HG03095 (cell line): ENCODE measurements around the gene ZFPL1.
A peak's percentile ranks its signal among the peaks of the same experiment; 100 is the strongest.

Source experiments
- ATAC-seq: cut with Tn5 transposase; IDR thresholded peaks from one replicate; pipeline ENCODE4 v1.9.1; 2021; ENCODE audit warnings: moderate library complexity; ENCODE audit not compliant: unreplicated experiment

Gene ZFPL1

GRCh38 chr11:65083834-65084597 lies at the start of gene ZFPL1, which contains the start of gene CDCA5:
TSS of gene ZFPL1 (plus strand) at chr11:65084222. CDS start at chr11:65084699, 477 bp downstream.
TSS of gene CDCA5 (minus strand) at chr11:65084040. CDS start at chr11:65083978, 62 bp downstream.
- no peak for ATAC-seq

GRCh38 chr11:65034423-65034822 lies 49.6 kb upstream of the ZFPL1 start:
- ATAC-seq: no peak

GRCh38 chr11:65035579-65035978 lies 48.4 kb upstream of the ZFPL1 start:
- ATAC-seq: no peak

- no peak for ATAC-seq
Observed at GRCh38 chr11:65036931-65037330, 47.1 kb upstream of the ZFPL1 start.

GRCh38 chr11:65040520-65040846 lies 43.5 kb upstream of the ZFPL1 start:
- ATAC-seq: no peak

- peak; percentile 76 for ATAC-seq
Observed at GRCh38 chr11:65040847-65041622, 43.0 kb upstream of the ZFPL1 start, which contains the start of gene SAC3D1. TSS of gene SAC3D1 (plus strand) at chr11:65041210. CDS start at chr11:65041293, 83 bp downstream.

GRCh38 chr11:65042891-65043290 lies 41.1 kb upstream of the ZFPL1 start:
- no peak for ATAC-seq

GRCh38 chr11:65043881-65044501 lies 40.0 kb upstream of the ZFPL1 start:
- ATAC-seq: no peak

- no peak for ATAC-seq
Observed at GRCh38 chr11:65045061-65045460, 39.0 kb upstream of the ZFPL1 start.

- ATAC-seq: no peak
Observed at GRCh38 chr11:65045728-65046127, 38.3 kb upstream of the ZFPL1 start.

- ATAC-seq: no peak
Observed at GRCh38 chr11:65047581-65048422, 36.2 kb upstream of the ZFPL1 start.

GRCh38 chr11:65051398-65051858 lies 32.6 kb upstream of the ZFPL1 start:
- ATAC-seq: no peak

- ATAC-seq: no peak
Observed at GRCh38 chr11:65053827-65054508, 30.1 kb upstream of the ZFPL1 start.

- ATAC-seq: no peak
Observed at GRCh38 chr11:65055538-65055937, 28.5 kb upstream of the ZFPL1 start.

GRCh38 chr11:65056999-65057398 lies 27.0 kb upstream of the ZFPL1 start:
- ATAC-seq: no peak

- no peak for ATAC-seq
Observed at GRCh38 chr11:65057526-65057925, 26.5 kb upstream of the ZFPL1 start.

- ATAC-seq: no peak
Observed at GRCh38 chr11:65058012-65058411, 26.0 kb upstream of the ZFPL1 start.

- ATAC-seq: no peak
Observed at GRCh38 chr11:65058419-65059054, 25.5 kb upstream of the ZFPL1 start, which contains the start of gene NAALADL1. TSS of gene NAALADL1 (minus strand) at chr11:65058553. CDS start at chr11:65058521, 32 bp downstream.

GRCh38 chr11:65059523-65059922 lies 24.5 kb upstream of the ZFPL1 start:
- ATAC-seq: no peak
